GM23338 (cell line): ENCODE results near the gene HADHA.

Source experiments
- CREB1 ChIP-seq: fragments of 250-450 bp; sonication (Bioruptor Pico); IDR thresholded peaks from 2 replicates; pipeline ENCODE4 v1.5.0; 2020; ENCODE audit warnings: low read depth, mild to moderate bottlenecking, moderate library complexity
- EZH2 ChIP-seq: fragments of 200-600 bp; sonication (generic); IDR thresholded peaks from one replicate; pipeline ENCODE4 v1.8.0; 2017; ENCODE audit warnings: antibody characterized with exemption, mild to moderate bottlenecking, low read depth; ENCODE audit not compliant: unreplicated experiment
- EZH2phosphoT487 ChIP-seq: fragments of 200-600 bp; sonication (generic); IDR thresholded peaks from one replicate; pipeline ENCODE4 v1.8.1; 2018; ENCODE audit warnings: antibody characterized with exemption; ENCODE audit not compliant: unreplicated experiment
- JUNB ChIP-seq: IDR thresholded peaks from one replicate; pipeline ENCODE4 v1.6.1; 2016; ENCODE audit warnings: antibody characterized with exemption; ENCODE audit not compliant: unreplicated experiment
- POLR2AphosphoS5 ChIP-seq: IDR thresholded peaks from 2 replicates; pipeline ENCODE4 v1.6.1; 2016; ENCODE audit warnings: antibody characterized with exemption, low read depth
- STAT1 ChIP-seq: IDR thresholded peaks from one replicate; pipeline ENCODE4 v1.6.1; 2016; ENCODE audit warnings: antibody characterized with exemption; ENCODE audit not compliant: unreplicated experiment
- ZNF114 ChIP-seq: fragments of 250-450 bp; sonication (Bioruptor Pico); IDR thresholded peaks from 2 replicates; pipeline ENCODE4 v1.5.0; 2020; ENCODE audit warnings: mild to moderate bottlenecking, moderate library complexity
- ZNF331 ChIP-seq: fragments of 250-450 bp; sonication (Bioruptor Pico); IDR thresholded peaks from 2 replicates; pipeline ENCODE4 v1.5.0; 2020; ENCODE audit warnings: low read depth, mild to moderate bottlenecking, moderate library complexity
- TF ChIP-seq, protein P1 (sequence below), 2 experiments: fragments of 200-600 bp in 1 of 2; sonication (generic) in 1 of 2; conservative IDR thresholded peaks; 2 replicates each; pipeline versions ENCODE4 v1.5.1 to v1.6.1; 2016 to 2017; ENCODE audit warnings: antibody characterized with exemption in 2 of 2, low read depth in 2 of 2, mild to moderate bottlenecking in 2 of 2, moderate library complexity in 1 of 2
- TF ChIP-seq, protein P2 (sequence below): IDR thresholded peaks from one replicate; pipeline ENCODE4 v1.6.1; 2018; ENCODE audit warnings: antibody characterized with exemption; ENCODE audit not compliant: unreplicated experiment
- TF ChIP-seq, protein P3 (sequence below): IDR thresholded peaks from 2 replicates; pipeline ENCODE4 v1.6.1; 2016; ENCODE audit warnings: antibody characterized with exemption

DNA sequence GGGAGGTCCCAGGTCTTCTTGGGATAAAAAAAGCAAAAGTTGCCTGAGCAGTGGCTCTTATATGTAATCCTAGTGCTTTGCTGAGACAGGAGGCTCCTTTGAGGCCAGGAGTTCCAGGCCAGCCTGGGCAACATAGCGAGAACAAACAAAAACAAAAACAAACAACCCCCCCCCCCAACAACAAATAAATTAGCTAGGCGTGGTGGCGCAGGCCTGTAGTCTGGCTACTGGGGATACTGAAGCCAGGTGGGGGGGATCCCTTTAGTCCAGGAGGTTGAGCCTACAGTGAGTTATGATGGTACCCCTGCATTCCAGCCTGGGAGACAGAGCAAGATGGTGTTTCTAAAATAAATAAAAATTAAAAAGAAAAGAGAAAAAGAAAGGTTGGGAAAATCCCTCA lies 66.2 kb downstream of the HADHA start:
- TF ChIP-seq EZH2 (no peak), POLR2AphosphoS5 (no peak), ZNF114 (CRISPR knock-in tag) (no peak), JUNB (no peak), STAT1 (no peak), EZH2phosphoT487 (no peak), CREB1 (no peak), ZNF331 (no peak)
- TF ChIP-seq, protein P1, sequence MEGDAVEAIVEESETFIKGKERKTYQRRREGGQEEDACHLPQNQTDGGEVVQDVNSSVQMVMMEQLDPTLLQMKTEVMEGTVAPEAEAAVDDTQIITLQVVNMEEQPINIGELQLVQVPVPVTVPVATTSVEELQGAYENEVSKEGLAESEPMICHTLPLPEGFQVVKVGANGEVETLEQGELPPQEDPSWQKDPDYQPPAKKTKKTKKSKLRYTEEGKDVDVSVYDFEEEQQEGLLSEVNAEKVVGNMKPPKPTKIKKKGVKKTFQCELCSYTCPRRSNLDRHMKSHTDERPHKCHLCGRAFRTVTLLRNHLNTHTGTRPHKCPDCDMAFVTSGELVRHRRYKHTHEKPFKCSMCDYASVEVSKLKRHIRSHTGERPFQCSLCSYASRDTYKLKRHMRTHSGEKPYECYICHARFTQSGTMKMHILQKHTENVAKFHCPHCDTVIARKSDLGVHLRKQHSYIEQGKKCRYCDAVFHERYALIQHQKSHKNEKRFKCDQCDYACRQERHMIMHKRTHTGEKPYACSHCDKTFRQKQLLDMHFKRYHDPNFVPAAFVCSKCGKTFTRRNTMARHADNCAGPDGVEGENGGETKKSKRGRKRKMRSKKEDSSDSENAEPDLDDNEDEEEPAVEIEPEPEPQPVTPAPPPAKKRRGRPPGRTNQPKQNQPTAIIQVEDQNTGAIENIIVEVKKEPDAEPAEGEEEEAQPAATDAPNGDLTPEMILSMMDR (conservative IDR thresholded peaks at IDR 0.05; ENCODE audit: low read depth in 2 of 2) = no peak
- TF ChIP-seq, protein P2, sequence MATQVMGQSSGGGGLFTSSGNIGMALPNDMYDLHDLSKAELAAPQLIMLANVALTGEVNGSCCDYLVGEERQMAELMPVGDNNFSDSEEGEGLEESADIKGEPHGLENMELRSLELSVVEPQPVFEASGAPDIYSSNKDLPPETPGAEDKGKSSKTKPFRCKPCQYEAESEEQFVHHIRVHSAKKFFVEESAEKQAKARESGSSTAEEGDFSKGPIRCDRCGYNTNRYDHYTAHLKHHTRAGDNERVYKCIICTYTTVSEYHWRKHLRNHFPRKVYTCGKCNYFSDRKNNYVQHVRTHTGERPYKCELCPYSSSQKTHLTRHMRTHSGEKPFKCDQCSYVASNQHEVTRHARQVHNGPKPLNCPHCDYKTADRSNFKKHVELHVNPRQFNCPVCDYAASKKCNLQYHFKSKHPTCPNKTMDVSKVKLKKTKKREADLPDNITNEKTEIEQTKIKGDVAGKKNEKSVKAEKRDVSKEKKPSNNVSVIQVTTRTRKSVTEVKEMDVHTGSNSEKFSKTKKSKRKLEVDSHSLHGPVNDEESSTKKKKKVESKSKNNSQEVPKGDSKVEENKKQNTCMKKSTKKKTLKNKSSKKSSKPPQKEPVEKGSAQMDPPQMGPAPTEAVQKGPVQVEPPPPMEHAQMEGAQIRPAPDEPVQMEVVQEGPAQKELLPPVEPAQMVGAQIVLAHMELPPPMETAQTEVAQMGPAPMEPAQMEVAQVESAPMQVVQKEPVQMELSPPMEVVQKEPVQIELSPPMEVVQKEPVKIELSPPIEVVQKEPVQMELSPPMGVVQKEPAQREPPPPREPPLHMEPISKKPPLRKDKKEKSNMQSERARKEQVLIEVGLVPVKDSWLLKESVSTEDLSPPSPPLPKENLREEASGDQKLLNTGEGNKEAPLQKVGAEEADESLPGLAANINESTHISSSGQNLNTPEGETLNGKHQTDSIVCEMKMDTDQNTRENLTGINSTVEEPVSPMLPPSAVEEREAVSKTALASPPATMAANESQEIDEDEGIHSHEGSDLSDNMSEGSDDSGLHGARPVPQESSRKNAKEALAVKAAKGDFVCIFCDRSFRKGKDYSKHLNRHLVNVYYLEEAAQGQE = no peak
- TF ChIP-seq, protein P3, sequence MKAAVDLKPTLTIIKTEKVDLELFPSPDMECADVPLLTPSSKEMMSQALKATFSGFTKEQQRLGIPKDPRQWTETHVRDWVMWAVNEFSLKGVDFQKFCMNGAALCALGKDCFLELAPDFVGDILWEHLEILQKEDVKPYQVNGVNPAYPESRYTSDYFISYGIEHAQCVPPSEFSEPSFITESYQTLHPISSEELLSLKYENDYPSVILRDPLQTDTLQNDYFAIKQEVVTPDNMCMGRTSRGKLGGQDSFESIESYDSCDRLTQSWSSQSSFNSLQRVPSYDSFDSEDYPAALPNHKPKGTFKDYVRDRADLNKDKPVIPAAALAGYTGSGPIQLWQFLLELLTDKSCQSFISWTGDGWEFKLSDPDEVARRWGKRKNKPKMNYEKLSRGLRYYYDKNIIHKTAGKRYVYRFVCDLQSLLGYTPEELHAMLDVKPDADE = no peak
